Measurements from ENCODE around the gene LIMD2.

DNA sequence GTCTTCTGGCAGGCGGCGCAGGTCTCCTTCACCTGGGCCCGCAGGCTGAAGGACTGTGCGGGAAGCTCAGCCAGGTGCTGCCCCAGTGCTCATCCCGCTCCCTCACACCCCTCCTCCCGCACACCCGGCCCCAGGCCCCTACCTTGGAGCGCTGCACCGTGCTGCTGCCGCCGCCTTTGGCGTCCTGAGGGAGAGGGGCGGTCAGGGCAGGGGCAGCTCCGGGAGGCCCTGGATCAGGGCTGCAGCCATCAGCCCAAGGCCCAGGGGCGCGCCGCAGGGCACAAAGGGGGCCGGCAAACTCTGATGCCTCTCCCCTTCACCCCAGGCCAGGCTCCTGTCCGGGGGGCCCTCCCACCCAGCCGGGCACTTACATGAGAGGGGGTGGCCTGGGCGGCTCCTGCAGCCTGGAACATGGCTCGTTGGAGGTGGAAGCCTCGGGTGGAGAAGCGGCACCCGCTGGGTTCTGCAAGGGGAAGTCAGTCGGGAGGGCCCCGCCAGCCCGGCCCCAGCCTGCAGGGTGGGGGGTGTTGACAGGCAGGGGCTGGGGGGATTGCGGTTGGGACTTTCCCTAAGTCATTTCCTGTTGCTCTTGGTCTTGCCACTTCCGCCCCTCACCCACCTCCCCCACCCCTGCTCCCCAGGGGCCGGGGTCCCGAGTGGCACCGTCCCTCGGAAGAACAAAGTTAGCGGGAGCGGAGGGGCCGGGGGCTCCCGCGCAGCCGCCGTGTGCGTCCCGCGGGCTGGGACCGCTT, 863 bp downstream of the LIMD2 start:
- TF ChIP-seq, protein P1, sequence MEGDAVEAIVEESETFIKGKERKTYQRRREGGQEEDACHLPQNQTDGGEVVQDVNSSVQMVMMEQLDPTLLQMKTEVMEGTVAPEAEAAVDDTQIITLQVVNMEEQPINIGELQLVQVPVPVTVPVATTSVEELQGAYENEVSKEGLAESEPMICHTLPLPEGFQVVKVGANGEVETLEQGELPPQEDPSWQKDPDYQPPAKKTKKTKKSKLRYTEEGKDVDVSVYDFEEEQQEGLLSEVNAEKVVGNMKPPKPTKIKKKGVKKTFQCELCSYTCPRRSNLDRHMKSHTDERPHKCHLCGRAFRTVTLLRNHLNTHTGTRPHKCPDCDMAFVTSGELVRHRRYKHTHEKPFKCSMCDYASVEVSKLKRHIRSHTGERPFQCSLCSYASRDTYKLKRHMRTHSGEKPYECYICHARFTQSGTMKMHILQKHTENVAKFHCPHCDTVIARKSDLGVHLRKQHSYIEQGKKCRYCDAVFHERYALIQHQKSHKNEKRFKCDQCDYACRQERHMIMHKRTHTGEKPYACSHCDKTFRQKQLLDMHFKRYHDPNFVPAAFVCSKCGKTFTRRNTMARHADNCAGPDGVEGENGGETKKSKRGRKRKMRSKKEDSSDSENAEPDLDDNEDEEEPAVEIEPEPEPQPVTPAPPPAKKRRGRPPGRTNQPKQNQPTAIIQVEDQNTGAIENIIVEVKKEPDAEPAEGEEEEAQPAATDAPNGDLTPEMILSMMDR (conservative IDR thresholded peaks at IDR 0.05; ENCODE audit: low read depth, low read length): no peak
- TF ChIP-seq EZH2 (IDR thresholded peaks at IDR 0.05; ENCODE audit: borderline replicate concordance, low read depth, low read length, poor library complexity, severe bottlenecking): no peak

Data from A673 (cell line).